Smooth muscle cell (in vitro differentiated cells): ENCODE measurements around the gene CFHR5. TPM values are rescaled to one million over a fixed set of nuclear protein-coding genes. Genes with fewer than 3 reads are reported as not detected.

Experiments used
- DNase-seq: peaks from one replicate; lab custom pipeline; 2025; ENCODE audit not compliant: unreplicated experiment; lab: John Stamatoyannopoulos, UW
- H2AFZ ChIP-seq: fragments of 200-600 bp; sonication (generic); 2 replicates; pipeline ENCODE4 v1.6.0; 2016; ENCODE audit warnings: antibody characterized with exemption, low read depth, mild to moderate bottlenecking
- H3F3A ChIP-seq: fragments of 200-600 bp; sonication (generic); 2 replicates; pipeline ENCODE4 v1.6.0; 2017; ENCODE audit warnings: antibody characterized with exemption, low read depth
- H3K27ac ChIP-seq: fragments of 200-600 bp; sonication (generic); 2 replicates; pipeline ENCODE4 v1.5.1; 2016; ENCODE audit warnings: low read depth, mild to moderate bottlenecking
- H3K27me3 ChIP-seq: fragments of 200-600 bp; sonication (generic); 2 replicates; pipeline ENCODE4 v1.6.1; 2016; ENCODE audit warnings: low read depth, mild to moderate bottlenecking
- H3K36me3 ChIP-seq: fragments of 200-600 bp; sonication (generic); 2 replicates; pipeline ENCODE4 v1.5.1; 2016; ENCODE audit warnings: low read depth
- H3K4me1 ChIP-seq: fragments of 200-600 bp; sonication (generic); 2 replicates; pipeline ENCODE4 v1.5.1; 2016; ENCODE audit warnings: low read depth
- H3K4me2 ChIP-seq: fragments of 200-600 bp; sonication (generic); 2 replicates; pipeline ENCODE4 v1.6.0; 2016; ENCODE audit warnings: mild to moderate bottlenecking
- H3K4me3 ChIP-seq: fragments of 200-600 bp; sonication (generic); 2 replicates; pipeline ENCODE4 v1.5.1; 2016; ENCODE audit warnings: mild to moderate bottlenecking
- H3K79me2 ChIP-seq: fragments of 200-600 bp; sonication (generic); 2 replicates; pipeline ENCODE4 v1.6.0; 2016; ENCODE audit warnings: low read depth, mild to moderate bottlenecking
- H3K9ac ChIP-seq: fragments of 200-600 bp; sonication (generic); 2 replicates; pipeline ENCODE4 v1.6.0; 2016; ENCODE audit warnings: low read depth
- H3K9me3 ChIP-seq: fragments of 200-600 bp; sonication (generic); replicated peaks from 2 replicates; pipeline ENCODE4 v1.5.1; 2016; ENCODE audit warnings: low read depth
- H4K20me1 ChIP-seq: fragments of 200-600 bp; sonication (generic); 2 replicates; pipeline ENCODE4 v1.6.0; 2016; ENCODE audit warnings: low read depth
- CTCF ChIP-seq: fragments of 200-600 bp; sonication (generic); IDR thresholded peaks from 2 replicates; pipeline ENCODE4 v1.5.1; 2017; ENCODE audit warnings: borderline replicate concordance, mild to moderate bottlenecking, antibody characterized with exemption; ENCODE audit not compliant: insufficient read depth, poor library complexity, severe bottlenecking
- WGBS: methylation state at CpG from one replicate; pipeline ENCODE4 v1.1.7; 2016; ENCODE audit warnings: low lambda C conversion rate; 5-methylcytosine and 5-hydroxymethylcytosine counted together
- polyA plus RNA-seq: library from polyadenylated mRNA; unstranded; fragments of >200 nt; fragmentation: Nextera tagmentation; extraction: Ambion mirVana; gene quantifications from 2 replicates; pipeline ENCODE4 v1.2.1, GENCODE V29; 2016
- small RNA-seq: library from RNA; depleted of rRNA; stranded (forward); fragments of <200 nt; gene quantifications from one replicate; pipeline ENCODE3, GENCODE V24; 2014
- total RNA-seq: library from RNA; depleted of rRNA; stranded (reverse); fragments of >200 nt; gene quantifications from 2 replicates; pipeline ENCODE4 v1.2.3, GENCODE V29; 2014

CFHR5 gene
- total and polyA plus RNA-seq, 2 experiments from 2014 or later: not detected

- H3K27me3 ChIP-seq: no peaks in the 10 kb centered on the region
These were observed 64.4 kb downstream of the CFHR5 start for GRCh38 chr1:197041486-197042353.

GRCh38 chr1:197042676-197043341 lies 65.5 kb downstream of the CFHR5 start:
- Histone ChIP-seq H3K4me3 (no peak overlapping the region), H3K27me3 (no peaks in the 10 kb centered on the region), H2AFZ (no peak overlapping the region), H3K9me3 (no peaks in the 10 kb centered on the region), H3K4me1 (no peaks in the 10 kb centered on the region), H3F3A (no peaks in the 10 kb centered on the region), H3K79me2 (no peaks in the 10 kb centered on the region), H3K27ac (no peak overlapping the region), H3K36me3 (no peaks in the 10 kb centered on the region), H3K9ac (no peak overlapping the region), H3K4me2 (no peak overlapping the region), H4K20me1 (no peaks in the 10 kb centered on the region)
- no peak for DNase-seq
- TF ChIP-seq CTCF: no peak
- WGBS: 90% methylated on average over 4 of the region's 4 CpGs

More at GRCh38 chr1:197041486-197042353, 64.4 kb downstream of the CFHR5 start:
- TF ChIP-seq CTCF: no peak
- Histone ChIP-seq H2AFZ (no peak overlapping the region), H3K9ac (no peak overlapping the region), H3K4me2 (no peak overlapping the region), H3K79me2 (no peaks in the 10 kb centered on the region), H3K4me1 (no peaks in the 10 kb centered on the region), H3F3A (no peaks in the 10 kb centered on the region), H3K27ac (no peak overlapping the region), H3K4me3 (no peak overlapping the region), H3K9me3 (no peaks in the 10 kb centered on the region), H4K20me1 (no peaks in the 10 kb centered on the region), H3K36me3 (no peaks in the 10 kb centered on the region)
- no peak for DNase-seq
- WGBS: 88% methylated on average over 7 of the region's 7 CpGs

- Histone ChIP-seq H2AFZ (no peak overlapping the region), H3F3A (no peaks in the 10 kb centered on the region), H3K9ac (no peak overlapping the region), H3K27ac (no peak overlapping the region), H3K36me3 (no peaks in the 10 kb centered on the region), H3K79me2 (no peaks in the 10 kb centered on the region), H3K27me3 (no peaks in the 10 kb centered on the region), H3K9me3 (no peaks in the 10 kb centered on the region), H4K20me1 (no peaks in the 10 kb centered on the region), H3K4me1 (no peaks in the 10 kb centered on the region), H3K4me3 (no peak overlapping the region), H3K4me2 (no peak overlapping the region)
- no peak for TF ChIP-seq CTCF
- no peak for DNase-seq
These were observed 71.7 kb downstream of the CFHR5 start for GRCh38 chr1:197049100-197049499.

Small RNA genes lying within 50 kb of the gene (small RNA-seq; reads per million reads assigned to genes)
- not detected for gene AL139418.1

Other genes with a start within 250 kb of the CFHR5 start
- 0.18 and 0.72 TPM in 2 replicates for gene CFHR3, start 202.7 kb upstream of the CFHR5 start, total RNA-seq
- 0.34 TPM in 1 of 2 replicates, not detected in the other for gene CFHR3, start 202.7 kb upstream of the CFHR5 start, polyA plus RNA-seq
- not detected in 2 replicates for gene CFHR1, start 157.8 kb upstream of the CFHR5 start, total RNA-seq
- not detected in 2 replicates for gene CFHR1, start 157.8 kb upstream of the CFHR5 start, polyA plus RNA-seq
- gene CFHR4, start 89.5 kb upstream of the CFHR5 start, total RNA-seq: not detected in 2 replicates
- 0.28 TPM in 1 of 2 replicates, not detected in the other for gene CFHR4, start 89.5 kb upstream of the CFHR5 start, polyA plus RNA-seq
- gene CFHR2, start 33.8 kb upstream of the CFHR5 start, total RNA-seq: not detected in 2 replicates
- gene CFHR2, start 33.8 kb upstream of the CFHR5 start, polyA plus RNA-seq: not detected in 2 replicates
- not detected in 2 replicates for gene F13B, start 89.7 kb downstream of the CFHR5 start, total RNA-seq
- not detected in 2 replicates for gene F13B, start 89.7 kb downstream of the CFHR5 start, polyA plus RNA-seq
- gene ASPM, start 169.1 kb downstream of the CFHR5 start, total RNA-seq: 8.8 and 13.0 TPM in 2 replicates
- 1.7 and 3.2 TPM in 2 replicates for gene ASPM, start 169.1 kb downstream of the CFHR5 start, polyA plus RNA-seq
- gene ZBTB41, start 223.7 kb downstream of the CFHR5 start, total RNA-seq: 18.5 and 24.2 TPM in 2 replicates
- 2.5 and 3.7 TPM in 2 replicates for gene ZBTB41, start 223.7 kb downstream of the CFHR5 start, polyA plus RNA-seq